GM12892 (cell line): ENCODE measurements around the gene OGDH.

ENCODE experiments used
- POLR2A ChIP-seq: IDR thresholded peaks from 2 replicates; pipeline ENCODE4 v1.6.1; 2011; ENCODE audit warnings: low read depth, low read length, control low read depth
- POLR2AphosphoS5 ChIP-seq: IDR thresholded peaks from 2 replicates; pipeline ENCODE4 v1.6.1; 2011; ENCODE audit warnings: low read depth, low read length, control low read depth
- TAF1 ChIP-seq: IDR thresholded peaks from 2 replicates; pipeline ENCODE4 v1.6.1; 2011; ENCODE audit warnings: low read depth, mild to moderate bottlenecking, control low read depth, low read length, borderline replicate concordance

GRCh38 chr7:44696728-44697127, 90.3 kb downstream of the OGDH start:
- TF ChIP-seq POLR2AphosphoS5 (no peak), POLR2A (no peak), TAF1 (no peak)
